HG03432 (cell line): ENCODE data around the gene TAX1BP1.

Experiments used
- ATAC-seq: cut with Tn5 transposase; IDR thresholded peaks from one replicate; pipeline ENCODE4 v1.9.1; 2021; ENCODE audit warnings: mild to moderate bottlenecking, moderate library complexity; ENCODE audit not compliant: unreplicated experiment

TAX1BP1 gene

DNA sequence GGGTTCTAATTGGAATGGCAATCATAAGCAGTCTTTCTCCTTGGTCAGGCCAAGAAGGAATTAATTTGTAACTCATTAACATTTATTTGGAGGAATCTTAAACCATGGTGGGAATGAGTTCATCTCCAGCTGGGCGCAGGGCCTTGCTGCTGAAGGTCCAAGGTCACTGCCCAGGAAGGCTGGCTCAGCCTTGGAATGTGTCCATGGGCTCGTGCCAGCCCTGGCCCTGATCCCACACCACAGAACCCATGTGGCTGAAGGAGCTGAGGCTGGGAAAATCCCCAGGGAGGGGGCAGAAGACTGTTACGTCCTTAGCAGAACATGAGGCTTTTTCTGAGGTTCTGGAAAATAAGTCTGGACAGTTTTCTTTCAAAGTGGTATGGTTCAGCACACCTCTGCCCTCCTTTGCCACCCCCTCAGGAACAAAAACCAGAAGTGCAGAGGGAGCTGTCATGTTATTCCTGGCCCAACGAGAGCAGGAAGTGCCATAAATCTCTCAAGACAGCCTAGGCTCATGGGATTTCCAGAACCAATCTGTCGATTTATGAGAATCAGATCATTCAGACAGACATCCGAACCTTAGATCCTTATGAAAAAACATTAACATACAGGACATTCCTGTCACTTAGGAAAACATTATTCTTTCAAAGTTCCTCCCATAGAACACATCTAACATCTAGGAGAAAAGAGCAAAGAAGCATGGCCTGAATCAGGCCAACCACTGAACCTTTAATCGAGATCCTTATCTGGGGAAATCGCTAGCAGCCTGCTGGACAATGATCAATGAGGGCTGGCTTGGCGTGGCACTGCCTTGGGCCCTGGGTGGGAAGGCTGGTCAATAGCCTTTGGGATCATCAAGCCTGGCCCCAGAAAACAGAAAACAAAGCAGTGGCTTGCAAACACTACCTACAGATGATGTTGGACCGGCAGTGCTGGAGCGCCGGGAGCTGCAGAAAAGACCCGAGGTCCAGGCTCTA lies 134.3 kb downstream of the TAX1BP1 start:
- ATAC-seq: no peak

DNA sequence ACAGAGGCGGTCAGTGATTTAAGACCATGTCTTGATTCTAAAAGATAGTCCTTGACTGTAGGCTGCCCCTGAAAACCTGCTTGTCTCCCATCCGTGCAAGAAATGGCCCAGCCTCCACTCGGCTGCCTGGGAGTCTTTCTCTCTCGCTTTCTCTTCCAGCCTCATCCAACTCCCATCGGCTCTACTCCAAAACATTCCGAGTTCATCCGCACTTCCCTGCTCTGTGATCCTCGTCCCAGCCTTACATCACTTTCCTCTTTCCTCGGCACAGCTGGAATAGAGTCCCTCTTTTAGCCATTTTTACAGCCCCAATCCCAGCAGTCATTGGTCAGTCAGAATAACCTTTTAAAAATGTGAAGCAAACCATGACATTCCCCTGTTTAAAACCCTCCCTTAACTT lies 135.1 kb downstream of the TAX1BP1 start:
- ATAC-seq: no peak

DNA sequence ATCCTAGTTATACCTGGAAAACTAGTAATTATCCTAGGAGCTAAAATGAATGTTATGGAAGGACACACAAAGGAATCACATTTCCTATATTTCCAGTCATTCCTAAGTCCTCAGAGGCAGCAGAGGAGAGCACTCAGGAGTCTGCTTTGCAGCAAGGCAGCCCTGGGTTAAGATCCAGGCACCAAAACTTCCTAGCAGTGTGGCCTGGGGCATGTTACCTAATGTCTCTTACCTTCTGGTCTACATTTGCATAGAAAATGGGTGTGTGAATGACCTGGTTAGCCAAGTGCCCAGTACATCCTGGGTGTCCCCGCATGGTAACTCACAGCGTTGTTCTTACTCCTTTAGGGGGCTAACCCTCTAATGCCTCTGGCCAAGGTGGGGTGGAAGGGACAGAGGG lies 135.9 kb downstream of the TAX1BP1 start:
- ATAC-seq: no peak

DNA sequence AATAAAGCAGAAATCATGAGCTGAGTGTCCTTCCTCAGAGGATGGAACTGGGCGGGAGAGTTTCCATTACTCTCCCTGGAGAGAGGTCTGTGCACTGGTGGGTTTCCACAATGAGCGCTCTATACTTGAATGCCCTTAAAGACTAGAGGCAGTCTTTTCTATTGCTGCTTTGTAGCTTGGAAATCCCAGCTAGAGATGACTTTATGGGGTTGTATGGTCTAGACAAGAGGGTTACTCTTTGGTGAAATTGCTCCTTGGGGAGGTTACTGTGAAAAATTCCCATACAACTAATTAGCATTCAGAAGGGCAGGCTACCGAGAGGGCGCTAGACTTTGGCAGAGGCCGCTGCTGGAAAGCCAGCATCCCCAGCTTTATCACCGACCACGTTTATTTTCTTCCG lies 136.8 kb downstream of the TAX1BP1 start:
- no peak for ATAC-seq
